Esophagus muscularis mucosa (tissue), 4 donors: ENCODE results near the gene TUBGCP3. TPM values are rescaled to one million over a fixed set of nuclear protein-coding genes. Genes with fewer than 3 reads are reported as not detected.

Experiments used
- DNase-seq: peaks from one replicate; pipeline ENCODE4 v3.0.0-alpha.2; 2017; ENCODE audit errors: extremely low spot score
- H3K27ac ChIP-seq, 4 donors: fragments of 200-600 bp; sonication (generic); replicated peaks in 1 of 4; 1 replicate in 3 of 4; 2 replicates in 1 of 4; pipeline ENCODE4 v1.5.1; 2016 to 2019; ENCODE audit warnings: mild to moderate bottlenecking in 1 of 4
- H3K27me3 ChIP-seq, 4 donors: fragments of 200-600 bp; sonication (generic); one replicate each; pipeline versions ENCODE4 v1.5.1 to v1.6.0; 2016 to 2019
- H3K36me3 ChIP-seq, 4 donors: fragments of 200-600 bp; sonication (generic); one replicate each; pipeline ENCODE4 v1.5.1; 2016 to 2019
- H3K4me1 ChIP-seq, 4 donors: fragments of 200-600 bp; sonication (generic); one replicate each; pipeline ENCODE4 v1.5.1; 2016 to 2019
- H3K4me3 ChIP-seq, 4 donors: fragments of 200-600 bp; sonication (generic); 1 replicate in 2 of 4; 2 replicates in 2 of 4; pipeline ENCODE4 v1.5.1; 2016 to 2019; ENCODE audit warnings: mild to moderate bottlenecking in 4 of 4, moderate library complexity in 1 of 4
- H3K9me3 ChIP-seq, 4 donors: fragments of 200-600 bp; sonication (generic); 1 replicate in 3 of 4; 2 replicates in 1 of 4; pipeline ENCODE4 v1.5.1; 2016 to 2019
- CTCF ChIP-seq, 3 experiments: fragments of 200-600 bp in 2 of 3; fragments of 450-650 bp in 1 of 3; sonication (generic) in 2 of 3; IDR thresholded peaks; one replicate each; pipeline ENCODE4 v1.5.1; 2017 to 2019; ENCODE audit warnings: antibody characterized with exemption in 3 of 3, mild to moderate bottlenecking in 2 of 3, moderate library complexity in 1 of 3
- EP300 ChIP-seq: sonication (generic); formaldehyde crosslinking; IDR thresholded peaks from one replicate; pipeline ENCODE4 v1.6.1; 2017; ENCODE audit warnings: antibody characterized with exemption
- POLR2A ChIP-seq: fragments of 450-650 bp; IDR thresholded peaks from one replicate; pipeline ENCODE4 v1.6.1; 2017; ENCODE audit warnings: antibody characterized with exemption, moderate library complexity, mild to moderate bottlenecking, low read depth
- POLR2AphosphoS5 ChIP-seq, 2 donors: sonication (generic); formaldehyde crosslinking; IDR thresholded peaks; one replicate each; pipeline ENCODE4 v1.6.1; 2017; ENCODE audit warnings: antibody characterized with exemption in 2 of 2
- WGBS: methylation state at CpG from one replicate; pipeline ENCODE4 v1.1.5; 2018; 5-methylcytosine and 5-hydroxymethylcytosine counted together
- intact Hi-C: fragments of 100-400 bp; cut with DNase I; formaldehyde crosslinking; loops from one replicate; pipeline ENCODE4 v1.15.1; 2023
- total RNA-seq, 4 donors: library from RNA; depleted of rRNA; stranded (reverse); fragments of >200 nt; gene quantifications; one replicate each; pipeline versions ENCODE4 v1.1.0 to v1.2.1, GENCODE V29; 2016

The TUBGCP3 gene
- total RNA-seq, 4 donors from 2014 or later, result 25.2 to 33.6 (median 30.6) TPM

GRCh38 chr13:112603641-112604225, 15.8 kb upstream of the TUBGCP3 start:
- Histone ChIP-seq H3K27me3 (no peaks in the 10 kb centered on the region), H3K4me3 (no peak overlapping the region), H3K4me1 (peaks cover 8 to 13% (median 11%) of the 10 kb centered on the region in 4 donors), H3K36me3 (no peaks in the 10 kb centered on the region), H3K27ac (no peak overlapping the region), H3K9me3 (no peaks in the 10 kb centered on the region)
- no peak for DNase-seq
- intact Hi-C loops, result loop anchor here (5.0 kb wide), 1 partner anchor 91 kb away; no protein-coding TSS in a partner anchor
- TF ChIP-seq POLR2A, result no peak
- TF ChIP-seq EP300, result no peak
- TF ChIP-seq POLR2AphosphoS5 (IDR thresholded peaks at IDR 0.05), result no peak
- no peak for TF ChIP-seq CTCF (IDR thresholded peaks at IDR 0.05)
- 74% methylated on average over 5 of the region's 5 CpGs for WGBS

- DNase-seq, result no peak
- intact Hi-C loops, result loop anchor here (5.0 kb wide), 1 partner anchor 90 kb away; no protein-coding TSS in a partner anchor
- Histone ChIP-seq H3K4me1 (peaks cover 8 to 13% (median 11%) of the 10 kb centered on the region in 4 donors), H3K36me3 (no peaks in the 10 kb centered on the region), H3K4me3 (no peak overlapping the region), H3K27ac (no peak overlapping the region), H3K9me3 (no peaks in the 10 kb centered on the region), H3K27me3 (no peaks in the 10 kb centered on the region)
- no peak for TF ChIP-seq POLR2A
- no peak for TF ChIP-seq EP300
- TF ChIP-seq POLR2AphosphoS5 (IDR thresholded peaks at IDR 0.05), result no peak
- TF ChIP-seq CTCF (IDR thresholded peaks at IDR 0.05), result no peak
- 72% methylated on average over 8 of the region's 8 CpGs for WGBS
Observed at GRCh38 chr13:112602189-112602588, 14.2 kb upstream of the TUBGCP3 start.

GRCh38 chr13:112601371-112601770, 13.4 kb upstream of the TUBGCP3 start:
- intact Hi-C loops, result loop anchor here (5.0 kb wide), 1 partner anchor 89 kb away; no protein-coding TSS in a partner anchor
- Histone ChIP-seq H3K27ac (no peak overlapping the region), H3K4me1 (peaks cover 4 to 8% (median 7%) of the 10 kb centered on the region in 4 donors), H3K4me3 (no peak overlapping the region), H3K27me3 (no peaks in the 10 kb centered on the region), H3K36me3 (no peaks in the 10 kb centered on the region), H3K9me3 (no peaks in the 10 kb centered on the region)
- 92% methylated on average over 13 of the region's 14 CpGs for WGBS
- no peak for DNase-seq
- TF ChIP-seq POLR2AphosphoS5 (IDR thresholded peaks at IDR 0.05) (no peak), POLR2A (no peak), EP300 (no peak), CTCF (IDR thresholded peaks at IDR 0.05) (no peak)

GRCh38 chr13:112596235-112596634, 8.3 kb upstream of the TUBGCP3 start:
- TF ChIP-seq EP300 (no peak), POLR2A (no peak), POLR2AphosphoS5 (IDR thresholded peaks at IDR 0.05) (no peak), CTCF (IDR thresholded peaks at IDR 0.05) (no peak)
- Histone ChIP-seq H3K4me3 (no peak overlapping the region), H3K4me1 (no peaks in the 10 kb centered on the region), H3K27ac (no peak overlapping the region), H3K36me3 (no peaks in the 10 kb centered on the region), H3K27me3 (no peaks in the 10 kb centered on the region), H3K9me3 (no peaks in the 10 kb centered on the region)
- no peak for DNase-seq
- 68% methylated on average over 2 of the region's 2 CpGs for WGBS
- intact Hi-C loops, result no loop called here

GRCh38 chr13:112592647-112593046, 4.7 kb upstream of the TUBGCP3 start:
- Histone ChIP-seq H3K27me3 (no peaks in the 10 kb centered on the region), H3K4me1 (peaks cover 5 to 10% (median 9%) of the 10 kb centered on the region in 4 donors), H3K36me3 (no peaks in the 10 kb centered on the region), H3K27ac (no peak overlapping the region), H3K4me3 (no peak overlapping the region), H3K9me3 (no peaks in the 10 kb centered on the region)
- TF ChIP-seq POLR2A, result no peak
- no peak for TF ChIP-seq CTCF (IDR thresholded peaks at IDR 0.05)
- no peak for TF ChIP-seq POLR2AphosphoS5 (IDR thresholded peaks at IDR 0.05)
- no peak for TF ChIP-seq EP300
- intact Hi-C loops, result no loop called here
- 87% methylated on average over 7 of the region's 7 CpGs for WGBS
- no peak for DNase-seq
